ENCODE measurements around the gene ARHGAP26. TPM values are rescaled to one million over a fixed set of nuclear protein-coding genes. Genes with fewer than 3 reads are reported as not detected.

The ARHGAP26 gene
- total and polyA plus RNA-seq, 2 donors (not counting 3 experiments of a cell fraction or from before 2014, with no cell fraction given), result 3.1 to 16.2 TPM

- no peak overlapping the region for H2AFZ ChIP-seq (ENCODE audit: low read depth, low read length)
Observed at GRCh38 chr5:143248822-143249579, 478.8 kb downstream of the ARHGAP26 start.

More at GRCh38 chr5:143248822-143249579, 478.8 kb downstream of the ARHGAP26 start:
- Histone ChIP-seq H3K79me2 (ENCODE audit: control insufficient read depth, insufficient read depth, low read length) (no peaks in the 10 kb centered on the region), H3K27ac (ENCODE audit: insufficient read depth, low read depth, low read length) (no peak overlapping the region), H3K4me3 (replicated peaks in 1 of 3; ENCODE audit: insufficient read depth in 1 of 3, low read depth in 1 of 3, low read length in 3 of 3) (no peak overlapping the region), H3K9me3 (replicated peaks; ENCODE audit: control insufficient read depth, insufficient read depth, low read length) (no peaks in the 10 kb centered on the region), H3K4me2 (ENCODE audit: insufficient read depth, low read length) (no peak overlapping the region), H3K27me3 (ENCODE audit: control insufficient read depth in 2 of 2, insufficient read depth in 2 of 2, low read length in 2 of 2) (no peaks in the 10 kb centered on the region), H3K9me1 (replicated peaks; ENCODE audit: control insufficient read depth, extremely low read depth, insufficient read depth, low read length) (no peaks in the 10 kb centered on the region), H3K4me1 (ENCODE audit: control insufficient read depth, extremely low read depth, insufficient read depth, low read length) (peaks cover 12% of the 10 kb centered on the region), H3K36me3 (ENCODE audit: control insufficient read depth in 2 of 2, extremely low read depth in 1 of 2, insufficient read depth in 2 of 2, low read length in 2 of 2) (no peaks in the 10 kb centered on the region), H3K9ac (replicated peaks; ENCODE audit: extremely low read depth, insufficient read depth, low read length) (no peak overlapping the region), H4K20me1 (replicated peaks; ENCODE audit: control insufficient read depth, extremely low read depth, insufficient read depth, low read length) (no peaks in the 10 kb centered on the region)
- ChIA-PET POLR2A (no interaction called here), CTCF (no interaction called here)
- dilution Hi-C loops (cut with MboI; ENCODE audit: extremely low pct_ligation_motif_present, low sequenced_read_pairs), result no loop called here
- FAIRE-seq, result peak; percentile 35
- DNase-seq (ENCODE audit: low read depth, low spot score), result no peak
- TF ChIP-seq CTCF (IDR thresholded peaks at IDR 0.05; ENCODE audit: extremely low read depth in 1 of 2, insufficient read depth in 1 of 2, low read depth in 1 of 2, low read length in 2 of 2) (no peak), POLR2A (IDR thresholded peaks at IDR 0.05; ENCODE audit: low read depth, low read length) (no peak), FOS (IDR thresholded peaks at IDR 0.05; ENCODE audit: borderline replicate concordance, insufficient read depth, low read length) (peak; percentile 30), GATA2 (IDR thresholded peaks at IDR 0.05; ENCODE audit: insufficient read depth, insufficient read length, low read depth, low read length) (no peak)
- intact Hi-C loops (cut with micrococcal nuclease), result no loop called here
- BruUV-seq (replicated peaks), result no TSS peak
